ENCODE results near the gene LTB4R. TPM values are rescaled to one million over a fixed set of nuclear protein-coding genes. Genes with fewer than 3 reads are reported as not detected.

The LTB4R gene
- total RNA-seq: 8.4 TPM in 2 replicates
- long read RNA-seq: 0 reads

DNA sequence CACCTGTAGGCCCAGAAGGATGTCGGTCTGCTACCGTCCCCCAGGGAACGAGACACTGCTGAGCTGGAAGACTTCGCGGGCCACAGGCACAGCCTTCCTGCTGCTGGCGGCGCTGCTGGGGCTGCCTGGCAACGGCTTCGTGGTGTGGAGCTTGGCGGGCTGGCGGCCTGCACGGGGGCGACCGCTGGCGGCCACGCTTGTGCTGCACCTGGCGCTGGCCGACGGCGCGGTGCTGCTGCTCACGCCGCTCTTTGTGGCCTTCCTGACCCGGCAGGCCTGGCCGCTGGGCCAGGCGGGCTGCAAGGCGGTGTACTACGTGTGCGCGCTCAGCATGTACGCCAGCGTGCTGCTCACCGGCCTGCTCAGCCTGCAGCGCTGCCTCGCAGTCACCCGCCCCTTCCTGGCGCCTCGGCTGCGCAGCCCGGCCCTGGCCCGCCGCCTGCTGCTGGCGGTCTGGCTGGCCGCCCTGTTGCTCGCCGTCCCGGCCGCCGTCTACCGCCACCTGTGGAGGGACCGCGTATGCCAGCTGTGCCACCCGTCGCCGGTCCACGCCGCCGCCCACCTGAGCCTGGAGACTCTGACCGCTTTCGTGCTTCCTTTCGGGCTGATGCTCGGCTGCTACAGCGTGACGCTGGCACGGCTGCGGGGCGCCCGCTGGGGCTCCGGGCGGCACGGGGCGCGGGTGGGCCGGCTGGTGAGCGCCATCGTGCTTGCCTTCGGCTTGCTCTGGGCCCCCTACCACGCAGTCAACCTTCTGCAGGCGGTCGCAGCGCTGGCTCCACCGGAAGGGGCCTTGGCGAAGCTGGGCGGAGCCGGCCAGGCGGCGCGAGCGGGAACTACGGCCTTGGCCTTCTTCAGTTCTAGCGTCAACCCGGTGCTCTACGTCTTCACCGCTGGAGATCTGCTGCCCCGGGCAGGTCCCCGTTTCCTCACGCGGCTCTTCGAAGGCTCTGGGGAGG is at the start of gene LTB4R:
Gene LTB4R (plus strand): TSS at position 857 of the 959 bp plus-strand sequence. CDS start 4,150 bp downstream, outside the sequence.
- Mint-ChIP-seq H3K27ac (no peak within 1 kb of the TSS), H3K4me3 (ENCODE audit: low read depth) (no peak within 1 kb of the TSS)

GRCh38 chr14:24261969-24262327 is 49.4 kb upstream of the LTB4R start:
- no peaks in the 10 kb centered on the region for H3K9me3 Mint-ChIP-seq (ENCODE audit: low read depth)
- H3K27me3 Mint-ChIP-seq: no peaks in the 10 kb centered on the region
- no peak overlapping the region for H3K4me3 Mint-ChIP-seq (ENCODE audit: low read depth)
- no peak for DNase-seq (ENCODE audit: low spot score, unreplicated experiment)
- H3K4me1 Mint-ChIP-seq (ENCODE audit: low read depth): no peaks in the 10 kb centered on the region
- H3K36me3 Mint-ChIP-seq (ENCODE audit: insufficient read depth): peaks cover under 1% of the 10 kb centered on the region
- TF ChIP-seq, protein P1, sequence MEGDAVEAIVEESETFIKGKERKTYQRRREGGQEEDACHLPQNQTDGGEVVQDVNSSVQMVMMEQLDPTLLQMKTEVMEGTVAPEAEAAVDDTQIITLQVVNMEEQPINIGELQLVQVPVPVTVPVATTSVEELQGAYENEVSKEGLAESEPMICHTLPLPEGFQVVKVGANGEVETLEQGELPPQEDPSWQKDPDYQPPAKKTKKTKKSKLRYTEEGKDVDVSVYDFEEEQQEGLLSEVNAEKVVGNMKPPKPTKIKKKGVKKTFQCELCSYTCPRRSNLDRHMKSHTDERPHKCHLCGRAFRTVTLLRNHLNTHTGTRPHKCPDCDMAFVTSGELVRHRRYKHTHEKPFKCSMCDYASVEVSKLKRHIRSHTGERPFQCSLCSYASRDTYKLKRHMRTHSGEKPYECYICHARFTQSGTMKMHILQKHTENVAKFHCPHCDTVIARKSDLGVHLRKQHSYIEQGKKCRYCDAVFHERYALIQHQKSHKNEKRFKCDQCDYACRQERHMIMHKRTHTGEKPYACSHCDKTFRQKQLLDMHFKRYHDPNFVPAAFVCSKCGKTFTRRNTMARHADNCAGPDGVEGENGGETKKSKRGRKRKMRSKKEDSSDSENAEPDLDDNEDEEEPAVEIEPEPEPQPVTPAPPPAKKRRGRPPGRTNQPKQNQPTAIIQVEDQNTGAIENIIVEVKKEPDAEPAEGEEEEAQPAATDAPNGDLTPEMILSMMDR (IDR thresholded peaks at IDR 0.05; ENCODE audit: unreplicated experiment): no peak
- H3K27ac Mint-ChIP-seq: no peak overlapping the region

More for the DNA sequence above, at the start of gene LTB4R:
- Mint-ChIP-seq H3K4me1 (ENCODE audit: low read depth) (peaks cover 15% of the 10 kb centered on the region), H3K27me3 (peaks cover 9% of the 10 kb centered on the region), H3K36me3 (ENCODE audit: insufficient read depth) (no peaks in the 10 kb centered on the region), H3K9me3 (ENCODE audit: low read depth) (no peaks in the 10 kb centered on the region)
- no peak for DNase-seq (ENCODE audit: low spot score, unreplicated experiment)
- TF ChIP-seq, protein P1 (IDR thresholded peaks at IDR 0.05; ENCODE audit: unreplicated experiment): no peak

DNA sequence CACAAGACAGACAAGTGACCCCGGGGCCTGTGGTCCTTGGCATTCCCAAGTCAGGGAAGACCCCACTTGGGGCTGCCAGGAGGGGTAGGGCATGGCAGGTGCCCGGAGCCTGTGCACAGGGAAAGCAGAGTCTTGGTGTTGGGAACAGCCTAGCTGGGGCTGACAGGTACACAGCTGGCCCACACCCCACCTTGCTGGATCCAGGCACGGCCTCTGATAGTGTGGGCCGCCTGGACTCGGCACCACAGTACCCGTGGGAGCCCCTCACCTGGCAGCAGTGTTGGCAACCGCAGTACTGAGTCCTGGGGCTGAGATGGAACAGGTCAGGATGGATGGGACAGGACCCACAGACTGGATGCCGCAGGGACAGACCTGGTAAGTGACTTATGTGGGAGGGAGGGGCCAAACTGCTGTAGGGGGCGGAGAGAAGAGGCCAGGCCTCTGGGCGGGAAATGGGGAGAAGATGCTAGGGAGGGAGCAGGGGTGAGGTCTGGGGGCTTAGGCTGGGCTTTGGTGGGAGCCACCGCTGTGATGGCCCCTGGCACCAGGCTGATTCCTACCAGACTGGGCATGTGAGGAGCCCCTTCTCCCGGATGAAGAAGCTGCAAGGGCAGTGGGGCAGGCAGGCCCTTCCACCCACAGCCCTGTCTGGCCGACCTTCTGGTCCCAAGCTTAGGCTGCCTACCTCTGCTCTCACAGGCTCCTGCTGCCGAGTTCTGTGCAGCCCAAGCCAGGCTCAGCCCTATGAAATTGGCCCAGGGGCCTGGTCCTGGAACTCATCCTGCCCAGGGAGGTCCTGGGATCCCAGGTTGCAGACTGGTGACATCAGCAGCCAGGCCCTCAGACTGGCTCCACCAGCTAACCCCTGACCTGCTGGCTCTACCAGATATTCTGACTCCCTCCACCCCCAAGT is 48.2 kb upstream of the LTB4R start, which contains the start of gene TGM1:
Gene TGM1 (minus strand): TSS at position 357 of the 913 bp plus-strand sequence. CDS start 825 bp downstream, outside the sequence.
- DNase-seq (ENCODE audit: low spot score, unreplicated experiment): no peak
- no peaks in the 10 kb centered on the region for H3K27me3 Mint-ChIP-seq
- H3K9me3 Mint-ChIP-seq (ENCODE audit: low read depth): no peaks in the 10 kb centered on the region
- no peaks in the 10 kb centered on the region for H3K4me1 Mint-ChIP-seq (ENCODE audit: low read depth)
- H3K27ac Mint-ChIP-seq: no peak within 1 kb of the TSS
- TF ChIP-seq, protein P1 (IDR thresholded peaks at IDR 0.05; ENCODE audit: unreplicated experiment): no peak
- H3K4me3 Mint-ChIP-seq (ENCODE audit: low read depth): no peak within 1 kb of the TSS
- peaks cover 5% of the 10 kb centered on the region for H3K36me3 Mint-ChIP-seq (ENCODE audit: insufficient read depth)

GRCh38 chr14:24263848-24264247 is 47.5 kb upstream of the LTB4R start:
- TF ChIP-seq, protein P1 (IDR thresholded peaks at IDR 0.05; ENCODE audit: unreplicated experiment): no peak
- Mint-ChIP-seq H3K36me3 (ENCODE audit: insufficient read depth) (peaks cover 5% of the 10 kb centered on the region), H3K27ac (no peak overlapping the region)

DNA sequence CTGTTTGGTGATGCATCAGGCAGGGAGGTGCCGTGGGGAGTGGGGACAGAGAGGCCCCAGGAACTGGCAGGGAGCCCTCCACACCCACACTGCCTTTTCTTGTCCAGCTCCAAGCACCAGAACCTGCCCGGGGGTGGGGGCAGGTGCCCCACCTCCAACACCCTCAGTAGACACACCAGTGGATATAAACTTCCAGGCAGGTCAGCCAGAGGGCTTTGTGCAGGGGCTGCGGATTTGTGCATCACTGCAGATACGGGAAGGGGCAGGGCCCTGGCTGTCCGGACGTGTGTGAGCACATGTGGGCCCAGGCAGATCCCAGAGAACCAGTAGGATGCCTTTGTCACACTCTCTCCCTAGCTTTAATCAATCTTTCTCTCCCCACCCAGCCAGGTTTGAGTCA is 47.0 kb upstream of the LTB4R start:
- Mint-ChIP-seq H3K4me1 (ENCODE audit: low read depth) (no peaks in the 10 kb centered on the region), H3K36me3 (ENCODE audit: insufficient read depth) (peaks cover 5% of the 10 kb centered on the region), H3K4me3 (ENCODE audit: low read depth) (no peak overlapping the region), H3K27ac (no peak overlapping the region), H3K27me3 (no peaks in the 10 kb centered on the region), H3K9me3 (ENCODE audit: low read depth) (no peaks in the 10 kb centered on the region)
- TF ChIP-seq, protein P1 (IDR thresholded peaks at IDR 0.05; ENCODE audit: unreplicated experiment): no peak
- no peak for DNase-seq (ENCODE audit: low spot score, unreplicated experiment)

More at GRCh38 chr14:24263848-24264247, 47.5 kb upstream of the LTB4R start:
- no peaks in the 10 kb centered on the region for H3K9me3 Mint-ChIP-seq (ENCODE audit: low read depth)
- no peak overlapping the region for H3K4me3 Mint-ChIP-seq (ENCODE audit: low read depth)
- no peak for DNase-seq (ENCODE audit: low spot score, unreplicated experiment)
- no peaks in the 10 kb centered on the region for H3K4me1 Mint-ChIP-seq (ENCODE audit: low read depth)
- H3K27me3 Mint-ChIP-seq: no peaks in the 10 kb centered on the region
